ENCODE measurements around the gene SYNGR3. TPM values are rescaled to one million over a fixed set of nuclear protein-coding genes. Genes with fewer than 3 reads are reported as not detected.

SYNGR3 gene
- polyA plus RNA-seq, 4 donors, result 0.45 to 5.4 (median 0.92) TPM

DNA sequence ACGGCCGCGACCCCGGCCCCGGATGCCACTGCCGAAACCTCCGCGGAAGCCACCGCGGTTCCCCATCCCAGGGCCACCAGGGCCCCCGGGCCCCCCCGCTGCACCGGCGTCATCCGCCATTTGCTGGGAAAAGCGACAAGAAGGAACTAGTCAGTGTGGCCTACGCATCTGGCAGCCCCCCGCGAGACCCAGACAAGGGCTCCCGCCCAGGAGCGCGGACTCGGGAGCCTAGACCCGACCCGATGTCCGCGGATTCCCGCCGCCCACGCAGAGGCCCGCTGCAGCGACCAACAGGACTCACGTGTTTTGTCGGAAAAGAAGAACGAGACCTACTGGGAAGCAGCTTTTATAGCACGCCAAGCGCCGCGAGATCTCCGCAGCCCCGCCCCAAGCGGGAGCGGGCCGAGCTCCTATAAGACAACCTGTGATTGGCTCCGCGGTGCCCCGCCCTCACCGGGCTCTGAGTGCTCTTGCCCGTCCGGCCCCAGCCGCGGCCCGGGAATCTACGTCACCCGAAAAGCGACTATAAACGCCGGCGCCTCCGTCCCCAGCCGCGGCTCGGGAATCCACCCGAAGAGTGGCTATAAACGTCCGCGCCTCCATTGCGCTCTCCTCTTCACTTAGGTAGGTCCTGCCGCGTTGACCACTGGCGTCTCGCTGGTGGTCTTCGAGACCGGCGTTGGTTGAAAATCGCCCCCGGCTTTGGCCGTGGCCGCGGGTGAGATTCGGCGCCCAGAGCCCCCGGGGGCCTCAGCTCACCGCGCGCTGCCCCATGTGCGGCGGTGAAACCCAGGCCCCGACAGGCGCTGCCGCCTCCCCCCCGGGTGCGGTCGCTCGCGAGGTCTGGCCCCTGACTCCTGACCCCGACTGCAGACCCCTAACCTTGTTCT is 25.0 kb upstream of the SYNGR3 start, which contains the start of gene RPS2:
Gene RPS2 (minus strand): TSS at position 321 of the 890 bp plus-strand sequence. CDS start 201 bp downstream, at position 120.
- DNase-seq (peak; percentile 99), FAIRE-seq (no peak)
- peaks cover 2 to 39% (median 3%) of the 10 kb centered on the region in 3 donors for H3K4me1 ChIP-seq (ENCODE audit: control insufficient read depth in 3 of 3, insufficient read depth in 2 of 3, low read depth in 1 of 3, low read length in 2 of 3)
- H3K9me3 ChIP-seq (ENCODE audit: control insufficient read depth in 2 of 2, insufficient read depth in 1 of 2, low read depth in 1 of 2, low read length in 1 of 2), result no peaks in the 10 kb centered on the region
- peak within 1 kb of the TSS; percentile 94 to 98 (median 98) for H3K27ac ChIP-seq (ENCODE audit: low read depth in 1 of 3, low read length in 2 of 3)
- no peaks in the 10 kb centered on the region for H3K27me3 ChIP-seq (ENCODE audit: control insufficient read depth in 3 of 3, insufficient read depth in 3 of 3, low read length in 3 of 3)
- 0 to 1% (median 1%) methylated on average over 76 to 97 of the region's 97 CpGs for WGBS, 3 donors
- H3K36me3 ChIP-seq (ENCODE audit: control insufficient read depth in 3 of 3, insufficient read depth in 2 of 3, low read depth in 1 of 3, low read length in 3 of 3), result peaks cover 3 to 43% (median 13%) of the 10 kb centered on the region in 3 donors
- peak within 1 kb of the TSS; percentile 72 to 85 (median 75) for H3K4me3 ChIP-seq (ENCODE audit: low read depth in 1 of 3, low read length in 3 of 3)

DNA sequence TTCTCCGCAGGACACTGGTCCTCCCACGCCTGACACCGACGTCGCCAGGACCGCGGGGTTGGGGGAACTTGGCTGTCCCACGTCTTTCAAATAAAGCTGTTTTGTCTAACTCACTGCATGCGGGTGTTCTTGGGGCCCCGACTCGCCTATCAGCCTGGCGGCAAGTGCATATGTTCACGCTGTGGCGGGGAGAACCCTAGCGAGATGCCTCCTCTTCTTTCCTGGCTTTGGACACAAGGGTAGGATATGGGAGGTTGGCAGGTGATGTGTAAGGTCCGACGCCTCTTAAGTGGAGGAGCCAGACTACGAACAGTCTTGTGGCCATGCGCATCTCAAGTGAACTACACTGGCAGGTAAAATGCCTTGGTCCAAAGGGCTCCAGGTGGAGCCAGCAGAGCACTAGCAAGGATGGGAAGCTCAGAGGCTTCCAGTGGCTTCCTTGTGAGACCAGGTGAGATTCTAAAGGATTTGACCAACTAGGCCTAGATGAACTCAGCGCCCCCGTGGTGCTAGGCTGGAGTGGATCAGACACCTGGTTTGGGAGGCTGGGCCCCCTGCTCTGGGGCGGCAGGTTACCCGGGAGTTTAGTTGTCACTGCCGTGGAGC is 24.3 kb upstream of the SYNGR3 start:
- FAIRE-seq (no peak), DNase-seq (peak; percentile 65 to 73)
- Histone ChIP-seq H3K27ac (ENCODE audit: low read depth in 1 of 3, low read length in 2 of 3) (peak overlapping the region; percentile 94 to 98 (median 98)), H3K4me1 (ENCODE audit: control insufficient read depth in 3 of 3, insufficient read depth in 2 of 3, low read depth in 1 of 3, low read length in 2 of 3) (peaks cover 2 to 37% (median 2%) of the 10 kb centered on the region in 3 donors), H3K9me3 (ENCODE audit: control insufficient read depth in 2 of 2, insufficient read depth in 1 of 2, low read depth in 1 of 2, low read length in 1 of 2) (no peaks in the 10 kb centered on the region), H3K36me3 (ENCODE audit: control insufficient read depth in 3 of 3, insufficient read depth in 2 of 3, low read depth in 1 of 3, low read length in 3 of 3) (peaks cover 3 to 41% (median 13%) of the 10 kb centered on the region in 3 donors), H3K27me3 (ENCODE audit: control insufficient read depth in 3 of 3, insufficient read depth in 3 of 3, low read length in 3 of 3) (no peaks in the 10 kb centered on the region), H3K4me3 (ENCODE audit: low read depth in 1 of 3, low read length in 3 of 3) (peak overlapping the region; percentile 72 to 85 (median 75))
- 9 to 18% (median 12%) methylated on average over 24 of the region's 24 CpGs for WGBS, 3 donors

DNA sequence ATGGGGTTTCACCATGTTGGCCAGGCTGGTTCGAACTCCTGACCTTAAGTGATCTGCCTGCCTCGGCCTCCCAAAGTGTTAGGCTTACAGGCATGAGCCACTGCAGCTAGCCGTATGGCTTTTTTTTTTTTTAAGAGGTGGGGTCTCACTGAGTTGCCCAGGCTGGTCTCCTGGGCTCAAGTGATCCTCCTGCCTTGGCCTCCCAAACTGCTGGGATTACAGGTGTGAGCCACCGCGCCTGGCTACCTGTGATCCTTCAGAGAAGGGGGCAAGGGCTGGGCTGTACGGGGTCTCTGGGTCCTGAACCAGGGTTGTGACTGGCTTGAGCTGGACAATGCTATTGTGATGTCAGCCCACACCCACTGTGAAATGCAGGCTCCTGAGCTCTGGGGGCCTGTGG is 23.3 kb upstream of the SYNGR3 start, which contains the start of gene RNF151:
Gene RNF151 (plus strand): TSS at position 397 of the 400 bp plus-strand sequence. CDS start 26 bp downstream, outside the sequence.
- Histone ChIP-seq H3K9me3 (ENCODE audit: control insufficient read depth in 2 of 2, insufficient read depth in 1 of 2, low read depth in 1 of 2, low read length in 1 of 2) (no peaks in the 10 kb centered on the region), H3K27ac (ENCODE audit: low read depth in 1 of 3, low read length in 2 of 3) (peak within 1 kb of the TSS; percentile 94 to 98 (median 98)), H3K4me3 (ENCODE audit: low read depth in 1 of 3, low read length in 3 of 3) (peak within 1 kb of the TSS in 2 of 3 donors; percentile 75 to 85), H3K27me3 (ENCODE audit: control insufficient read depth in 3 of 3, insufficient read depth in 3 of 3, low read length in 3 of 3) (no peaks in the 10 kb centered on the region), H3K4me1 (ENCODE audit: control insufficient read depth in 3 of 3, insufficient read depth in 2 of 3, low read depth in 1 of 3, low read length in 2 of 3) (peaks cover 0 to 33% (median 2%) of the 10 kb centered on the region in 3 donors), H3K36me3 (ENCODE audit: control insufficient read depth in 3 of 3, insufficient read depth in 2 of 3, low read depth in 1 of 3, low read length in 3 of 3) (peaks cover 3 to 31% (median 12%) of the 10 kb centered on the region in 3 donors)
- FAIRE-seq (no peak), DNase-seq (no peak)
- WGBS, 3 donors, result 95 to 96% (median 95%) methylated on average over 6 of the region's 6 CpGs

DNA sequence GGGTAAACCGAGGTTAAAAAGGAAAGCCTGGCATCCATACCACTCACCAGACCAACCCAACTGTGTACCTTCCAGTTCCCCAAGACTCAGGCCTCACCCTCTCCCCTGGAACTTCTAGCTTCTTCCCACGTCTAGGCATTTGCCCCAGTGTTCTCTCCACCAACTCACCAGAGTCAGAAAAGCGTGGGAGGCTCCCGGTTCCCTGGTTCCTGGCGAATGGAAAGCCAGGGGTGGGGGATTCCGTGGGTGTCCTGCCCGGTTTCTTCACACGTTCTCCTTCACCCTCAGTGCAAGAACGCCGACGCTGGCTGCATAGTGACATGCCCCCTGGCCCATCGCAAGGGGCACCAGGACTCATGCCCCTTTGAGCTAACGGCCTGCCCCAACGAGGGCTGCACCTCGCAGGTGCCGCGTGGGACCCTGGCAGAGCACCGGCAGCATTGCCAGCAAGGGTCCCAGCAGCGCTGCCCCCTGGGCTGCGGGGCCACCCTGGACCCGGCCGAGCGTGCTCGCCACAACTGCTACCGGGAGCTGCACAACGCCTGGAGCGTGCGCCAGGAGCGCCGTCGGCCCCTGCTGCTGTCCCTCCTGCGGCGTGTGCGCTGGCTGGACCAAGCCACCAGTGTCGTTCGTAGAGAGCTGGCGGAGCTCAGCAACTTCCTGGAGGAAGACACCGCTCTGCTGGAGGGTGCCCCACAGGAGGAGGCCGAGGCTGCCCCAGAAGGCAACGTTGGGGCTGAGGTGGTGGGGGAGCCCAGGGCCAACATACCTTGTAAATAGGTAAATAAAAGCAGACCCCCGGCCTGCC is 21.4 kb upstream of the SYNGR3 start:
- Histone ChIP-seq H3K9me3 (ENCODE audit: control insufficient read depth in 2 of 2, insufficient read depth in 1 of 2, low read depth in 1 of 2, low read length in 1 of 2) (no peaks in the 10 kb centered on the region), H3K4me1 (ENCODE audit: control insufficient read depth in 3 of 3, insufficient read depth in 2 of 3, low read depth in 1 of 3, low read length in 2 of 3) (peaks cover 0 to 33% (median 4%) of the 10 kb centered on the region in 3 donors), H3K36me3 (ENCODE audit: control insufficient read depth in 3 of 3, insufficient read depth in 2 of 3, low read depth in 1 of 3, low read length in 3 of 3) (peaks cover 0 to 13% (median 0%) of the 10 kb centered on the region in 3 donors), H3K27me3 (ENCODE audit: control insufficient read depth in 3 of 3, insufficient read depth in 3 of 3, low read length in 3 of 3) (no peaks in the 10 kb centered on the region), H3K27ac (ENCODE audit: low read depth in 1 of 3, low read length in 2 of 3) (no peak overlapping the region), H3K4me3 (ENCODE audit: low read depth in 1 of 3, low read length in 3 of 3) (no peak overlapping the region)
- no peak for FAIRE-seq
- no peak for DNase-seq
- 91 to 94% (median 93%) methylated on average over 41 of the region's 41 CpGs for WGBS, 3 donors

DNA sequence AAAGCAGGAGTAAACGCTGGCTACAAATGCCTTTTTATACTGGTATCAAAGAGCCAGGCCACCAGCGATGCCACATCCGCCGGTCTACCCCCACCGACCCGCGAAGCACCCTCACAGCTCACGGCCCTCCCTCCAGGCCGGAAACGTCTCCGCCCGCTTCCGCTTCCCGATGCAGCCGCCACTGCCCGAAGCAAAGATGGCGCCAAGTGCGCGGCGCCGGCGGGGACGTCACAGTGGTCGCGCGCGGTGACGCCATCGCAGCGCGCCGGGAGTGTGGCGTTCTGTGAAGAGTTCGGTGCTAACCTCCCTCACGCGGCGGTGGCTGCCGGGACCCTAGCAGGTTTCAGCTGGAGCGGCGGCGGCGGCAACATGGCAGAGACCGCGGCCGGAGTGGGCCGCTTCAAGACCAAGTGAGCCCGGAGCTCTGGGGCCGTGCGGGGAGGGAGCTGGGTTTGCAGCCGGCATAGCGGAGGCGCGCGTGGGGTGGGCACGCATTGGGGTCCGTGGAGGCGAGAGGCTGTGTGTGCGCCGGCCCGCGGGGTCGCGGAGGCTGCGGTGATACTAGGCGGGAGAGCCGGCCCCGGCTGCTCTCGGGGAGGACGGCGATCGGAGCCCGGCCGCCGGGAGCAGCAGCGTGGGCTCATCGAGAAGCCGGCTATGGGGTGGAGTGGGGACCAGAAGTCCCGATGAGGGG is 17.8 kb upstream of the SYNGR3 start, which contains the start of gene TBL3:
Gene TBL3 (plus strand): TSS at position 258 of the 694 bp plus-strand sequence. CDS start 112 bp downstream, at position 370.
- Histone ChIP-seq H3K27ac (ENCODE audit: low read depth in 1 of 3, low read length in 2 of 3) (peak within 1 kb of the TSS; percentile 85 to 98 (median 94)), H3K4me3 (ENCODE audit: low read depth in 1 of 3, low read length in 3 of 3) (peak within 1 kb of the TSS; percentile 91 to 95 (median 91)), H3K9me3 (ENCODE audit: control insufficient read depth in 2 of 2, insufficient read depth in 1 of 2, low read depth in 1 of 2, low read length in 1 of 2) (no peaks in the 10 kb centered on the region), H3K36me3 (ENCODE audit: control insufficient read depth in 3 of 3, insufficient read depth in 2 of 3, low read depth in 1 of 3, low read length in 3 of 3) (peaks cover 0 to 32% (median 7%) of the 10 kb centered on the region in 3 donors), H3K4me1 (ENCODE audit: control insufficient read depth in 3 of 3, insufficient read depth in 2 of 3, low read depth in 1 of 3, low read length in 2 of 3) (peaks cover 0 to 14% (median 5%) of the 10 kb centered on the region in 3 donors), H3K27me3 (ENCODE audit: control insufficient read depth in 3 of 3, insufficient read depth in 3 of 3, low read length in 3 of 3) (no peaks in the 10 kb centered on the region)
- 0 to 1% (median 0%) methylated on average over 62 to 78 of the region's 78 CpGs for WGBS, 3 donors
- peak; percentile 91 to 98 for DNase-seq
- FAIRE-seq, result no peak

GRCh38 chr16:1972490-1972877 is 17.3 kb upstream of the SYNGR3 start:
- FAIRE-seq (no peak), DNase-seq (peak; percentile 30 to 53)
- no peaks in the 10 kb centered on the region for H3K27me3 ChIP-seq (ENCODE audit: control insufficient read depth in 3 of 3, insufficient read depth in 3 of 3, low read length in 3 of 3)
- peak overlapping the region; percentile 91 to 95 (median 91) for H3K4me3 ChIP-seq (ENCODE audit: low read depth in 1 of 3, low read length in 3 of 3)
- H3K9me3 ChIP-seq (ENCODE audit: control insufficient read depth in 2 of 2, insufficient read depth in 1 of 2, low read depth in 1 of 2, low read length in 1 of 2), result no peaks in the 10 kb centered on the region
- peaks cover 0 to 38% (median 7%) of the 10 kb centered on the region in 3 donors for H3K36me3 ChIP-seq (ENCODE audit: control insufficient read depth in 3 of 3, insufficient read depth in 2 of 3, low read depth in 1 of 3, low read length in 3 of 3)
- H3K27ac ChIP-seq (ENCODE audit: low read depth in 1 of 3, low read length in 2 of 3), result peak overlapping the region in 2 of 3 donors; percentile 85 to 94
- 2 to 3% (median 3%) methylated on average over 22 of the region's 22 CpGs for WGBS, 3 donors
- H3K4me1 ChIP-seq (ENCODE audit: control insufficient read depth in 3 of 3, insufficient read depth in 2 of 3, low read depth in 1 of 3, low read length in 2 of 3), result peaks cover 0 to 14% (median 5%) of the 10 kb centered on the region in 3 donors

DNA sequence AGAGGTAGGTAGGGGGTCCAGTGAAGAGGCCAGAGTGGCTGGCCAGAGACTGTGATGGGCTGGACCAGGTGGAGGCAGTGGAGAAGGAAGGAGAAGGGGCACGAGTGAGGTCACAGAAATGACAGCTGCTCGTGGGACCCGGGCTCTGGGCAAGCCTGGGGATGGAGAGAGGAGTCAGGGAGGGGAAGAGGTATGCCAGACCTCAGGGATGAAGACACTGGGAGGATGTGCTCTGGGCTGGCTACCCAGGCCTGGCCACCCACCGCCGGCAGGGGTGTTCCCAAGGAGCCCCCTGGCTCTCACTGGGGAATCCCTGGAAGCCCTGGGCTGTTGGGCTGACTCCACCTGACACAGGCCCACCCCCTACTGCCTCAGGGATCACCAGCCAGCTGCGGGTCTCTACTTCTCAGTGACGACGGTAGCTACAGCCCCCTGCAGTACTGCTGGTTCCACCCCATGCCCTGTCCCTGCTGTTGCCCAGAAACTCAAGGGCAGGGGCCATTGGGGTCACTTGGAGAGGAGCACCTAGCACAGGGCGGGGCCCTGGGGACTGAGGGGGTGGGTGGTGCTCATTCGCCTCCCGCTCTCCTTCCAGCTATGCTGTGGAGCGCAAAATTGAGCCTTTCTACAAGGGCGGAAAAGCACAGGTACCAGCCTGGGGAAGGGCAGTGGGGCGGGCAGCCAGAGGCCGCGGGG is 16.2 kb upstream of the SYNGR3 start:
- no peak for FAIRE-seq
- H3K4me3 ChIP-seq (ENCODE audit: low read depth in 1 of 3, low read length in 3 of 3), result no peak overlapping the region
- no peaks in the 10 kb centered on the region for H3K9me3 ChIP-seq (ENCODE audit: control insufficient read depth in 2 of 2, insufficient read depth in 1 of 2, low read depth in 1 of 2, low read length in 1 of 2)
- no peaks in the 10 kb centered on the region for H3K27me3 ChIP-seq (ENCODE audit: control insufficient read depth in 3 of 3, insufficient read depth in 3 of 3, low read length in 3 of 3)
- H3K27ac ChIP-seq (ENCODE audit: low read depth in 1 of 3, low read length in 2 of 3), result no peak overlapping the region
- WGBS, 3 donors, result 88 to 99% (median 92%) methylated on average over 12 to 16 of the region's 16 CpGs
- DNase-seq, result no peak
- H3K36me3 ChIP-seq (ENCODE audit: control insufficient read depth in 3 of 3, insufficient read depth in 2 of 3, low read depth in 1 of 3, low read length in 3 of 3), result peaks cover 0 to 49% (median 7%) of the 10 kb centered on the region in 3 donors
- H3K4me1 ChIP-seq (ENCODE audit: control insufficient read depth in 3 of 3, insufficient read depth in 2 of 3, low read depth in 1 of 3, low read length in 2 of 3), result peaks cover 0 to 19% (median 5%) of the 10 kb centered on the region in 3 donors
